Measurements from ENCODE around the gene CABLES1.
"Not testable (repeated sequence)": the region's sequence is repeated elsewhere in the genome, so short reads cannot be mapped to it uniquely, and the experiment has no call there.

The CABLES1 gene

GRCh38 chr18:23263551-23264235, 128.4 kb downstream of the CABLES1 start:
- no peak for DNase-seq

- no peak for DNase-seq
Measured at GRCh38 chr18:23265682-23266399, 130.6 kb downstream of the CABLES1 start.

- no peak for DNase-seq
Measured at GRCh38 chr18:23266717-23267446, 131.6 kb downstream of the CABLES1 start.

- DNase-seq = no peak
Measured at GRCh38 chr18:23267447-23267776, 132.1 kb downstream of the CABLES1 start.

- DNase-seq = no peak
Measured at GRCh38 chr18:23268641-23269040, 133.4 kb downstream of the CABLES1 start.

- not testable (repeated sequence) for DNase-seq
Measured at GRCh38 chr18:23269068-23269467, 133.8 kb downstream of the CABLES1 start.

GRCh38 chr18:23269928-23270327, 134.6 kb downstream of the CABLES1 start:
- DNase-seq = no peak

GRCh38 chr18:23270986-23271680, 135.8 kb downstream of the CABLES1 start:
- DNase-seq = no peak

GRCh38 chr18:23272498-23273232, 137.4 kb downstream of the CABLES1 start:
- no peak for DNase-seq

GRCh38 chr18:23273443-23273966, 138.2 kb downstream of the CABLES1 start:
- no peak for DNase-seq

- DNase-seq = peak in 2 of 51 donors; percentile 9 to 10
Measured at GRCh38 chr18:23274638-23275482, 139.6 kb downstream of the CABLES1 start.

GRCh38 chr18:23276451-23276850, 141.2 kb downstream of the CABLES1 start:
- DNase-seq = peak in 6 of 51 donors; percentile 3 to 35 (median 18)

- DNase-seq = no peak
Measured at GRCh38 chr18:23277399-23277798, 142.1 kb downstream of the CABLES1 start.

- no peak for DNase-seq
Measured at GRCh38 chr18:23279931-23280330, 144.6 kb downstream of the CABLES1 start.

GRCh38 chr18:23280844-23281243, 145.6 kb downstream of the CABLES1 start:
- no peak for DNase-seq

GRCh38 chr18:23281626-23282436, 146.5 kb downstream of the CABLES1 start:
- DNase-seq = no peak

GRCh38 chr18:23282437-23282781, 147.1 kb downstream of the CABLES1 start:
- DNase-seq = no peak

GRCh38 chr18:23283916-23284430, 148.7 kb downstream of the CABLES1 start:
- DNase-seq = no peak

- DNase-seq = no peak
Measured at GRCh38 chr18:23284629-23285028, 149.3 kb downstream of the CABLES1 start.
